Lower leg skin (tissue), 3 donors: Measurements from ENCODE around the gene TBL2.
"Not testable (repeated sequence)": the region's sequence is repeated elsewhere in the genome, so short reads cannot be mapped to it uniquely, and the experiment has no call there.

ENCODE experiments used
- POLR2A ChIP-seq, 2 donors: fragments of 450-650 bp; IDR thresholded peaks; one replicate each; pipeline ENCODE4 v1.6.1; 2016 to 2017; ENCODE audit warnings: antibody characterized with exemption in 2 of 2, mild to moderate bottlenecking in 1 of 2, moderate library complexity in 1 of 2
- TF ChIP-seq, protein P1 (sequence below), 3 donors: fragments of 450-650 bp; IDR thresholded peaks; one replicate each; pipeline ENCODE4 v1.5.1; 2016; ENCODE audit warnings: antibody characterized with exemption in 3 of 3, mild to moderate bottlenecking in 3 of 3, moderate library complexity in 2 of 3

DNA sequence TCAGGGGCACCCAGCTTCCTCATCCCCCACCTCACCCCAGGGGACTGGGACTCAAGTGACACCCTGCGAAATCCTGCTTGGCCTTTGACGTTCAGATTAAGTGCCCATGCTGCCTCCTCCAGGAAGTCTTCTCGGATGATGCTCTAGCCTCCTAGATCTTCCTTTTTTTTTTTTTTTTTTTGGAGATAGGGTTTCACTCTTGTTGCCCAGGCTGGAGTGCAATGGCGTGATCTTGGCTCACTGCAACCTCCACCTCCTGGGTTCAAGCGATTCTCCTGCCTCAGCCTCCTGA, 29.3 kb upstream of the TBL2 start:
- TF ChIP-seq, protein P1, sequence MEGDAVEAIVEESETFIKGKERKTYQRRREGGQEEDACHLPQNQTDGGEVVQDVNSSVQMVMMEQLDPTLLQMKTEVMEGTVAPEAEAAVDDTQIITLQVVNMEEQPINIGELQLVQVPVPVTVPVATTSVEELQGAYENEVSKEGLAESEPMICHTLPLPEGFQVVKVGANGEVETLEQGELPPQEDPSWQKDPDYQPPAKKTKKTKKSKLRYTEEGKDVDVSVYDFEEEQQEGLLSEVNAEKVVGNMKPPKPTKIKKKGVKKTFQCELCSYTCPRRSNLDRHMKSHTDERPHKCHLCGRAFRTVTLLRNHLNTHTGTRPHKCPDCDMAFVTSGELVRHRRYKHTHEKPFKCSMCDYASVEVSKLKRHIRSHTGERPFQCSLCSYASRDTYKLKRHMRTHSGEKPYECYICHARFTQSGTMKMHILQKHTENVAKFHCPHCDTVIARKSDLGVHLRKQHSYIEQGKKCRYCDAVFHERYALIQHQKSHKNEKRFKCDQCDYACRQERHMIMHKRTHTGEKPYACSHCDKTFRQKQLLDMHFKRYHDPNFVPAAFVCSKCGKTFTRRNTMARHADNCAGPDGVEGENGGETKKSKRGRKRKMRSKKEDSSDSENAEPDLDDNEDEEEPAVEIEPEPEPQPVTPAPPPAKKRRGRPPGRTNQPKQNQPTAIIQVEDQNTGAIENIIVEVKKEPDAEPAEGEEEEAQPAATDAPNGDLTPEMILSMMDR (IDR thresholded peaks at IDR 0.05): not testable (repeated sequence)
- not testable (repeated sequence) for TF ChIP-seq POLR2A (IDR thresholded peaks at IDR 0.05)
